HUES6 (cell line): ENCODE measurements around the gene TAF8.

Experiments
- H3K27ac ChIP-seq: 2 replicates; pipeline ENCODE4 v1.7.0; 2013; ENCODE audit warnings: low read depth, mild to moderate bottlenecking, low read length, inconsistent platforms
- H3K27me3 ChIP-seq: 2 replicates; pipeline ENCODE4 v1.6.1; 2013; ENCODE audit warnings: low read length; ENCODE audit not compliant: control insufficient read depth, insufficient read depth
- H3K36me3 ChIP-seq: 2 replicates; pipeline ENCODE4 v1.6.1; 2013; ENCODE audit warnings: low read length; ENCODE audit not compliant: control insufficient read depth, insufficient read depth
- H3K4me1 ChIP-seq: 2 replicates; pipeline ENCODE4 v1.6.1; 2013; ENCODE audit warnings: low read length; ENCODE audit not compliant: control insufficient read depth, insufficient read depth
- H3K4me3 ChIP-seq: 2 replicates; pipeline ENCODE4 v1.5.1; 2013; ENCODE audit warnings: low read depth, low read length
- H3K9ac ChIP-seq: one replicate; pipeline ENCODE4 v1.6.1; 2013; ENCODE audit warnings: mild to moderate bottlenecking, low read length
- H3K9me3 ChIP-seq: 2 replicates; pipeline ENCODE4 v1.6.1; 2013; ENCODE audit warnings: low read depth, low read length; ENCODE audit not compliant: control insufficient read depth, insufficient read depth

The TAF8 gene

DNA sequence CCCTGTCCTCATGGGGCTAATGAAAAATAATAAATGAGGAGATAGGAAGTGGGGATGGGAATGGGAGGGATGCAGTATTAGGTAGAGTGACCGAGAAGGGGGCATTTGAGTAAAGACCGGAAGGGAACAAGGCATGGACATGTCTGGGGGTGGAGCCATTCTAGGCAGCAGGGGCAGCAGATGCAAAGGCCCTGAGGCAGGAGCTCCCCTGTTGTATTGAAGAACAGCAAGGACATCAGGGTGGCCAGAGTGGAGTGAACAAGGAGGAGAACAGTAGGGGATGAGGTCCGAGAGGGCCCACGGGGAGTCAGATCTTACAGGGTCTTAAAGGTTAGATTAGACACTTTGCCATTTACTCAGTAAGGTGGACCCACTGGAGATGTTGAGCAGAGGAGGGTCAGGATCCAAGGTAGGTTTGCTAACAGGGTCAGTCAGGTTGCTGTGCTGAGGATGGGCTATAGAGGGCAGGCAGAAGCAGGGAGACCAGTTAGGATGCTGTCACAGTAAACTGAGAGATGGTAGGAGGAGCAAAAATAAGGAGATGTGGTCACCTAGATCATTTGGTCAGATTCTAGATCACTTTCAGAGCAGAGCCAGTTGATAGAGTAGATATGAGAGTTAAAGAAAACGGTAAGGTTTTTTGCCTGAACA, 18.7 kb downstream of the TAF8 start:
- H3K36me3 ChIP-seq = peaks cover 69% of the 10 kb centered on the region
- H3K9me3 ChIP-seq = no peaks in the 10 kb centered on the region
- no peak overlapping the region for H3K27ac ChIP-seq
- no peak overlapping the region for H3K4me3 ChIP-seq
- H3K9ac ChIP-seq = no peak overlapping the region
- H3K27me3 ChIP-seq = no peaks in the 10 kb centered on the region
- H3K4me1 ChIP-seq = no peaks in the 10 kb centered on the region

DNA sequence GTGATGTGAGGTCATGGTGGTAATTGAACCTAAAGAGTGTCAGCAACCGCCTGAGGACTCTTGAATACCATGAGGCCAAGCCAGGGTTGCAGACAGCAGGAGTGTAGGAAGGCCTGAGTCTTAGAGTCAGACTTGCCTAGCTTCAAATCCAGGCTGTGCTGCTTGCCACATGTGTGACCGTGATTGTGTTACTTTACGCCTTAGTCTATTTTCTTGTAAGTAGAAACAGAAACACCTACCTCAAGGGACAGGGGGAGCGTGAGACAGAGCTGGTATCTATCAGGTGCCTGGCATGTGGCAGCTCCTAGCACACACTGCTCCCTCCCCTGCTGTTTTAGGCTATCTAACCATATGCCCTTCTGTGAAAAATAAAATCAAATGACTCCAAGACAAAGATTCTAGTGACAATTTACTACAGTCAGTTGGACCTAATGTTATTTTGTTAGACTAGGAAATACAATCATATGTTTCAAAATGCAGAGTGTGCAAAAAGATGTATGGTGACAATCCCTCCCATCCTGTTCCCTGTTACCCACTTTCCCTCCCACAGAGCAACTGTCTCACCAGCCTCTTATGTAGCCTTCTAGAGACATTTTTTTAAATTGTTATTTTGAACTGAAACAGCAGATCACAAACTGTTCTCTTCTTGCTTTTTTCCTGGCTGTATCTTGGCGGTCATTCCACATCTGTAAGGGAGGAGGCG, 21.7 kb downstream of the TAF8 start:
- Histone ChIP-seq H3K4me1 (no peaks in the 10 kb centered on the region), H3K27ac (no peak overlapping the region), H3K9ac (no peak overlapping the region), H3K9me3 (no peaks in the 10 kb centered on the region), H3K36me3 (peaks cover 64% of the 10 kb centered on the region), H3K4me3 (no peak overlapping the region), H3K27me3 (no peaks in the 10 kb centered on the region)

DNA sequence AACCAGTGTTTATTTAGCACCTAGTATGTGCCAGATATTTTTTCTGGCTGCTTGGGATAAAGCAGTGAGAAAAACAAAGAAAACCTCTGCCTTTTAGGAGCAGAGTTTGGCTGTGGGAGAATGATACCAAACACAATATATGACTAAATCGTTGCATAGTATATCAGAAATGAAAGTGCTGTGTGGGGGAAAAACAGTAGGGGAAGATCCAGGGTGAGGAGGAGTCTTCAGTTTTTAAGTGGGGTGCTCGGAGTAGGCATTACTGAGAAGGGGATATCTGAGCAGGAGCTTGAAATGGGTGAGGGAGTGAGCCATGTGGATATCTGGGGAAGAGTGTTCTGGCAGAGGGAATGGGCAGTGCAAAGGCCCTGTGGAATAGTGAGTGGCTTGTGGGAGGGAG, 23.0 kb downstream of the TAF8 start:
- Histone ChIP-seq H3K9me3 (no peaks in the 10 kb centered on the region), H3K27ac (no peak overlapping the region), H3K27me3 (no peaks in the 10 kb centered on the region), H3K4me1 (no peaks in the 10 kb centered on the region), H3K36me3 (peaks cover 63% of the 10 kb centered on the region), H3K4me3 (no peak overlapping the region), H3K9ac (no peak overlapping the region)

GRCh38 chr6:42075159-42075838, 25.0 kb downstream of the TAF8 start:
- no peak overlapping the region for H3K9ac ChIP-seq
- no peaks in the 10 kb centered on the region for H3K27me3 ChIP-seq
- no peak overlapping the region for H3K4me3 ChIP-seq
- H3K27ac ChIP-seq = no peak overlapping the region
- H3K4me1 ChIP-seq = no peaks in the 10 kb centered on the region
- H3K9me3 ChIP-seq = no peaks in the 10 kb centered on the region
- peaks cover 60% of the 10 kb centered on the region for H3K36me3 ChIP-seq

- no peaks in the 10 kb centered on the region for H3K4me1 ChIP-seq
- H3K27me3 ChIP-seq = no peaks in the 10 kb centered on the region
- H3K9me3 ChIP-seq = no peaks in the 10 kb centered on the region
- no peak overlapping the region for H3K27ac ChIP-seq
- peaks cover 42% of the 10 kb centered on the region for H3K36me3 ChIP-seq
- H3K9ac ChIP-seq = no peak overlapping the region
- H3K4me3 ChIP-seq = no peak overlapping the region
Observed at GRCh38 chr6:42078386-42078785, 28.1 kb downstream of the TAF8 start.

DNA sequence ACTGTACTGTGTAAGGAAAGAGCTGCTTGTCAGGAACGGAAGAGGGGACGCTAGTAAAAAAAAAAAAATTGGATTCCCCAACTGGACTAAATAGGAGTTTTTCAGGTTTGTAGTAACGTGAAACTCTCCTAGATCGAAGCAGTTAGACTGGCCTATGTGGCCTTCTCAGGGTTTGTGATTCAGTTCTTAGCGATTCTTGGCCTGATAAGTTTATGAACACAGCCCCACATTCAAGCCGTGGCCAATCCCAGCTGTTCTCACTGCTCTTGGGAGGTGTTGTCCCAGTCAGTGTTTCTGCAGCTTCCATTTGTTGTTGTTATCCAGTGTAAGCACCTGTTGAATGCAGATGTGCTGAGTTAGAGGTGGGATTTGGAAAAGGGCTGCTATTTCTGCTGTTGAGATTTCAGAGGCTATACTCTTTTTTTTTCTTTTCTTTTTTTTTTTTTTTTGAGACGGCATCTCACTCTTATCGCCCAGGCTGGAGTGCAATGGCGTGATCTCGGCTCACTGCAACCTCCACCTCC, 29.7 kb downstream of the TAF8 start:
- no peaks in the 10 kb centered on the region for H3K9me3 ChIP-seq
- no peaks in the 10 kb centered on the region for H3K4me1 ChIP-seq
- H3K27me3 ChIP-seq = no peaks in the 10 kb centered on the region
- H3K36me3 ChIP-seq = peaks cover 33% of the 10 kb centered on the region
- H3K27ac ChIP-seq = no peak overlapping the region
- no peak overlapping the region for H3K4me3 ChIP-seq
- H3K9ac ChIP-seq = no peak overlapping the region

DNA sequence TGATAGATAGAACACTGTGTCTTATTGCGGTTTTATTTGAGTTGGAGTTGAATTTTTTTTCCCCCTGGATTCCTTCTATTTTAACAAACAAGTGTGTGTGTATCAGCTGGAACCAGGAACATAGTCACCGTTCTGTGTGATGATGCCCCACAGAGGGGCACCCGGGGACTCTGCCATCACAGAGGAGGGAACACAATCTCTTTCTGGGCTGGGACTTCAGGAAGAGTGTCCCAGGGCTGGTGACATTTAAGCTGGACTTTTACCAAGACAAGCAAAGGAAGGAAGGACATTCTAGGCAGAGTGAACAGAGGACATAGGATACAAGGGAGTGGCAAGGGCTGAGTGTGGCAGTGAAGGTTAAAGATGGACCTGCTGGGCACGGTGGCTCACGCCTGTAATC, 33.2 kb downstream of the TAF8 start:
- H3K9me3 ChIP-seq = no peaks in the 10 kb centered on the region
- H3K36me3 ChIP-seq = peaks cover 12% of the 10 kb centered on the region
- peaks cover 10% of the 10 kb centered on the region; the same call in 1 of the 2 replicates for H3K4me1 ChIP-seq
- H3K4me3 ChIP-seq = no peak overlapping the region
- H3K27ac ChIP-seq = no peak overlapping the region
- H3K9ac ChIP-seq = no peak overlapping the region
- H3K27me3 ChIP-seq = no peaks in the 10 kb centered on the region

DNA sequence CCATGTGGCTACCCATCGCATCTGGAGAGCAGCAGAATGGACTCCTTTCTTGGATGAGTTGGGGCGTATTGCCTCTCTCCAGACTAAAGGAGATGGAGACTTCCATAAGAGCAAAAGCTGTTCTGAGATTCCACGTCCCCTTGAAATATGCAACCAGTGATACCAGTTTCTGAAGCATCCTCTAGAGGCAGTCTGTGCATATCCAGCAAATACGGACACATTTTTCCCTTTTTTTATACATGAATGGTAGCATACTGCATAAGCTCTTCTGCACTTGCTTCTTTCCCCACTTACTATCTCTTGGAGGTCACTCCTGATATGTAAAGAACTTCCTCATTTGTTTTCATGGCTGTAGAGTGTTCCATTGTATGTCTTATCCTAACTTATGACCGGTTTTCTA, 34.6 kb downstream of the TAF8 start:
- H3K9ac ChIP-seq = no peak overlapping the region
- H3K4me3 ChIP-seq = no peak overlapping the region
- H3K4me1 ChIP-seq = peaks cover 10% of the 10 kb centered on the region; the same call in 1 of the 2 replicates
- H3K27me3 ChIP-seq = no peaks in the 10 kb centered on the region
- H3K9me3 ChIP-seq = no peaks in the 10 kb centered on the region
- H3K36me3 ChIP-seq = peaks cover 2% of the 10 kb centered on the region
- no peak overlapping the region for H3K27ac ChIP-seq

DNA sequence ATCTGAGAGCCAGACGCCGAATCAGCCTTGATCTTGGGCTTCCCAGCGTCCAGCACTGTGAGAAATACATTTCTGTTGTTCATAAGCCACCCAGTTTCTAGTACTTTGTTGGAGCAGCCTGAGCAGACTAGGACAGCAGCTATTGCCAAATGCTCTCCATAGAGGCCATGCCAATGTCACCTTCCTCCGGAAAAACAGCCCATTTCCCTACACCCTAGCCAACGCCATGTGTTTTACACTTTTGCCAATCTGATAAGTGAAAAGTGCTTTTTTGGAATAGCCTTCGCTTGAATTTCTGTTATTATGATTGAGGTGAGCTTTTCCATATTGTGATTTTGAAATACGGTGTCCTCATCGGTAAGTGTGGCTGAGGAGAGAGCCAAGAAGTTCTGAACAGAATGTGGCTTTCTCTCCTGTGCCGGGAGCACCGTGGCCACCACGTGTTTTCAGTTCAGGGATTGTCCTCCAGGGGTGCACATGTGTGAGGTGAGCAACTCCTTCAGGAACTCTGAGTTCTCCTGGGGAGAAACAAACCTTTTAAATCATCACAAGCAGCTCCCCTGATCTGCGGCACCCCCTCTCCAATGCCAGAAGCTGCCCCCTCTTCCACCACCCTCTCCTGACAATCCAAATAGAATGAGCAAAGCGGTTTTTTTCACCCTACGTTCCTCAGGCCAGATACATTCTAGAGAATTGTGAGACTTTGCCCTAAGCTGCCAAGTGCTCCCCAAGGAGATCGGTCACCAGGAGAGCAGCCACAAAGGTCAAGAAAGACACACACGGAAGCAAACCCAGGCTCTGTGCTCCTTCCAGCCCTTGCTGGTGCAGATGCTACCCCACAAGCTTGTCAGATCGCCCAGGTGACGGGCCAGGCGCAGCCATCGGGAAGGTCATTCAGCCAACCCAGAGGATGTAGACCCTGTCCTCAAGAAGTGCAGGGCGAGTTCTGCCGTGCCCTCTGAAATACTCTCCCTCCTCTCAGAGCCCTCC, 36.0 kb downstream of the TAF8 start:
- no peaks in the 10 kb centered on the region for H3K9me3 ChIP-seq
- H3K9ac ChIP-seq = no peak overlapping the region
- H3K27me3 ChIP-seq = no peaks in the 10 kb centered on the region
- peaks cover 10% of the 10 kb centered on the region; the same call in 1 of the 2 replicates for H3K4me1 ChIP-seq
- no peak overlapping the region for H3K4me3 ChIP-seq
- H3K36me3 ChIP-seq = no peaks in the 10 kb centered on the region; the same call in 1 of the 2 replicates
- H3K27ac ChIP-seq = no peak overlapping the region

DNA sequence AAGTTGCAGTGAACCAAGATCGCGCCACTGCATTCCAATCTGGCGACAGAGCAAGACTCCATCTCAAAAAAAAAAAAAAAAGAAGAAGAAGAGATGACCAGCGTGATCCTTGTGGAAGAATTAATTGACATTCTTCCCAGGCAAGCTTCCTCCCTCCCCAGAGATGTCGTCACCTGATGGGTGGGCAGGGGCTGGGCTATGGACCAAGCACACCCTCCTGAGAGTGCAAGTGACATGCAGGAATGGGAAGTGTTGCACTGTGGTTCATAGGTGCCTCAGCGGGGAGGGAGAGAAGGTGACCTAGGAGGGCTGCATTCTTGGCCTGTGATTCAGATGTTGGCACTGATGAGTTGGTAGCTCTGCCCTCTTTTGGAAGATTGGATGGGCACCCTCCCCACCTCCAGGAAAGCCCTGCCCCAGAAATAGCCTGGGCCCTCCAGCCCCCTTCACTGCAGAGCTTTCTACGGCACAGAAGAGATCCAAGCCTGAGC, 37.8 kb downstream of the TAF8 start:
- H3K36me3 ChIP-seq = no peaks in the 10 kb centered on the region
- H3K4me3 ChIP-seq = no peak overlapping the region
- H3K27me3 ChIP-seq = peaks cover 5% of the 10 kb centered on the region; the same call in 1 of the 2 replicates
- peaks cover 10% of the 10 kb centered on the region; the same call in 1 of the 2 replicates for H3K4me1 ChIP-seq
- no peak overlapping the region for H3K27ac ChIP-seq
- H3K9me3 ChIP-seq = no peaks in the 10 kb centered on the region
- no peak overlapping the region for H3K9ac ChIP-seq
